ENCODE results near the gene LINC00632. TPM values are rescaled to one million over a fixed set of nuclear protein-coding genes. Genes with fewer than 3 reads are reported as not detected.

LINC00632 gene
- total RNA-seq, 4 donors from 2014 or later = 25.2 to 81.7 (median 63.1) TPM

DNA sequence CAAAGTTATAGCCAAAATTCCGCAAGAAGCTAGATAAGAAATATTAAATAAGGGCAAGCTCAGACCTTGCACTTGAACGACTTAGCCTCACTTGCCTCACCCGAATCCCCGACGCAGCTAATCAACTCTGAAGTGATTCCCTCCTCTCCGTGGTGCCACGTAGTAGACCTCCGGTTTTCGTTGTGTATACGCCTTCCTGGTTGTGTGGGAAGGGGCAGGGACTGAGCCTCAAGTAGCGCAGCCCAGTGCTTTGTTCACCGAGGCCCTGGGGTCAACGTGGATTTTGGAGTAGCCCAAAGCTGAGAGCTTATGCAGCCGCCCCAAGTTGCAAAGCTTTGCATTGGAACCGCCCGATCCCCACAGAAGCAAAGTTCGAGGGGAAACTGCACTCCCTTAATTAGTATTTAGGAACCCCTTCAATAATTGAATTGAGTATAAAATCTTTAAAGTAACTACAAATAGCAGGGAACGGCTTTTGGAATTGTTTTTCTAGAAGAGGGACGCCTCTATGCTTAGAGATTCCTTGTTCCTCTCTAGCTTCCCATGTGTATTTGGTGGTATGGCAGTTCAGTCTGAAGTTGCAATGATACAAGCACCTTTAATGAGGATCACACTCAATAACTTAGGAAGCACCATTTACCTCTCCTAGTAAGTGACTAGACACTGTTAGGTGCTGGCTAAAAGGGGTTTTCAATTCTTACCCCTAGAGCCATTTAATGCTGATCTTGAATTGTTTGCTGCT lies 55.7 kb downstream of the LINC00632 start:
- WGBS, 2 donors = 4 to 30% methylated on average over 17 to 19 of the region's 19 CpGs
- no peak for TF ChIP-seq POLR2A (IDR thresholded peaks at IDR 0.05)
- TF ChIP-seq, protein P1, sequence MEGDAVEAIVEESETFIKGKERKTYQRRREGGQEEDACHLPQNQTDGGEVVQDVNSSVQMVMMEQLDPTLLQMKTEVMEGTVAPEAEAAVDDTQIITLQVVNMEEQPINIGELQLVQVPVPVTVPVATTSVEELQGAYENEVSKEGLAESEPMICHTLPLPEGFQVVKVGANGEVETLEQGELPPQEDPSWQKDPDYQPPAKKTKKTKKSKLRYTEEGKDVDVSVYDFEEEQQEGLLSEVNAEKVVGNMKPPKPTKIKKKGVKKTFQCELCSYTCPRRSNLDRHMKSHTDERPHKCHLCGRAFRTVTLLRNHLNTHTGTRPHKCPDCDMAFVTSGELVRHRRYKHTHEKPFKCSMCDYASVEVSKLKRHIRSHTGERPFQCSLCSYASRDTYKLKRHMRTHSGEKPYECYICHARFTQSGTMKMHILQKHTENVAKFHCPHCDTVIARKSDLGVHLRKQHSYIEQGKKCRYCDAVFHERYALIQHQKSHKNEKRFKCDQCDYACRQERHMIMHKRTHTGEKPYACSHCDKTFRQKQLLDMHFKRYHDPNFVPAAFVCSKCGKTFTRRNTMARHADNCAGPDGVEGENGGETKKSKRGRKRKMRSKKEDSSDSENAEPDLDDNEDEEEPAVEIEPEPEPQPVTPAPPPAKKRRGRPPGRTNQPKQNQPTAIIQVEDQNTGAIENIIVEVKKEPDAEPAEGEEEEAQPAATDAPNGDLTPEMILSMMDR (IDR thresholded peaks at IDR 0.05) = no peak
- no peak overlapping the region for H3K4me3 ChIP-seq (ENCODE audit: low read depth, poor library complexity, severe bottlenecking)
- DNase-seq (ENCODE audit: low spot score in 2 of 2) = no peak
- intact Hi-C loops (cut with DNase I; ENCODE audit: low total_unique reads) = no loop called here

DNA sequence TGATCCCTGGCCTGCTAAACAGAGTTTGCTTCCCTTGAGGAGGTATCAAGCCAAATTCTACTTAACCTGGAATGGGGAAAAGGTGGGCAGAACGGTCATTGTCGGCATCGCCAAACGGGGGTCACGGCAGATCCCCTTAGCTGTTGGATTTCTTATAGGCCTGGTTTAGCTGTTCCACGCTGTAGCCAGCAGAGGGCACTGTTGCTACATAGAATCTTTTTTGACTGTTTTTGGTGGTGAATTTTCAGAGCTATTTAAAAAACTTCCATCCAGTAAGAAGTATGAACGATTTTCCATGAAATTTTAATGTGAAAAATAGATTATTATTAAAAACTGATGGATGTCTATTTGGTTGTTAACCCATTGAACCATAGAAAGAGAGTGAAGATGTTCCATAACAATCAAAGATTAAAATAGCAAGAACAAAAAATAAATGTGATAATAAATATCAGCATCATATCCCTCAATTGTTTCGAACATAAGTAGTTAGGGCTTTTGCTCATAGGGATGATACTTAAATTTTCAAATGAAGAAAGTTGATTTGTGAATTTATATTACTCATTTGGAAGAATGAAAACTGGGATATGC lies 56.6 kb downstream of the LINC00632 start:
- WGBS, 2 donors = 11% methylated on average over 8 of the region's 8 CpGs
- no peak for TF ChIP-seq POLR2A (IDR thresholded peaks at IDR 0.05)
- TF ChIP-seq, protein P1 (IDR thresholded peaks at IDR 0.05) = no peak
- intact Hi-C loops (cut with DNase I; ENCODE audit: low total_unique reads) = no loop called here
- DNase-seq (ENCODE audit: low spot score in 2 of 2) = no peak
- H3K4me3 ChIP-seq (ENCODE audit: low read depth, poor library complexity, severe bottlenecking) = no peak overlapping the region

DNA sequence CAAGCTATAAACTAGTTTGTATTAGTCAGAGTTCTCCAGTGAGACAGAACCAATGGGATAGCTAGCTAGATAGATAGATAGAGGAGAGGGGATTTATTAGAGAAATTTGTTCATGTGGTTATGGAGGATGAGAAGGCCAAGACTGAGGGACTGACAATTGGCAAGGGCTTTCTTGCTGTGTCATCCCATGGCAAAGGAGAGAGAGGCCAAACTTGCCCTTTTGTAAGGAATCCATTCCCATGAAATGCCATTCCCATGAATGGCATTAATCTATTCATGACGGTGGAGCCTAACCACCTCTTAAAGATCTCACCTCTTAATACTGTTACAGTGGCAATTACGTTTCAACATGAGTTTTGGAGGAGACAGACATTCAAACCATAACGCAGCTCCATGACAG lies 58.1 kb downstream of the LINC00632 start:
- 41 to 73% methylated on average over 3 of the region's 3 CpGs for WGBS, 2 donors
- H3K4me3 ChIP-seq (ENCODE audit: low read depth, poor library complexity, severe bottlenecking) = no peak overlapping the region
- intact Hi-C loops (cut with DNase I; ENCODE audit: low total_unique reads) = no loop called here
- TF ChIP-seq, protein P1 (IDR thresholded peaks at IDR 0.05) = no peak
- no peak for TF ChIP-seq POLR2A (IDR thresholded peaks at IDR 0.05)
- DNase-seq (ENCODE audit: low spot score in 2 of 2) = no peak

DNA sequence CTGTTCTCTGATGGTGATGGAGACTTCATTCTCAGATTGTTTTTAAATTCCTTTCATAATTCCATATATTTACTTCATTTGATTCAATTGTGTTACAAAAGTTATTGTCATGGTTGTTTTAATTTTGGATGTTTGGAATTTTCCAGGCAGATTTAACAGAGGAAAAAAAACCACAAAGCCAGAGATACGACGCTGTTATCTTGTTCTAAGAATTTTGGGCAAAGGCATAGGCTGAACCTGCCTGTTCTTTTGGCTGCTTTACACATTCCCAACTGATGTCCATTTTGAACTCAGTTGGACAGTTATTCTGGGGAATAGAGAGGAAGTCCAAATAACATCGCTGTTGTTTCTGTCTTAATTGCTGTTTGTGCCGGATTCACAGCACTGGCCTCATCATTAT lies 65.7 kb downstream of the LINC00632 start:
- no peak for DNase-seq (ENCODE audit: low spot score in 2 of 2)
- TF ChIP-seq, protein P1 (IDR thresholded peaks at IDR 0.05) = no peak
- TF ChIP-seq POLR2A (IDR thresholded peaks at IDR 0.05) = no peak
- intact Hi-C loops (cut with DNase I; ENCODE audit: low total_unique reads) = no loop called here
- WGBS, 2 donors = 89 to 99% methylated on average over 4 of the region's 4 CpGs
- no peak overlapping the region for H3K4me3 ChIP-seq (ENCODE audit: low read depth, poor library complexity, severe bottlenecking)

DNA sequence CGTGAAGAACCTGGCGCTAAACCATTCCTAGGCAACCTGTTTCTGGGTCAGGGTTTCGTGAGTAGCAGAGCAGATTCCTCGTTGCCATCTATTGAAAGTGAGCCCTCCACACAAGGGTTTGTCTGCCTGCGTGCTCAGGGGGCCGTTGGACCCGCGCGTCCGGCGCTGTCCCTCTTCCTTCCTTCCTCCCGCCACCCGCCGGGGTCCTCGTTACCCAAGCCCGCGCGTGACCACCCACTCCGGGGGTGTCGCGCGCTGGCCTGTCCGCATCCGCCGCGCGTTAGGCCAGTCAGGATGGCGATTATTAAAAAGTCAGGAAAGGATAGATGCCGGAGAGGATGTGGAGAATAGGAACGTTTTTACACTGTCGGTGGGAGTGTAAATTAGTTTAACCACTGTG lies 66.8 kb downstream of the LINC00632 start:
- DNase-seq (ENCODE audit: low spot score in 2 of 2) = no peak
- TF ChIP-seq POLR2A (IDR thresholded peaks at IDR 0.05) = no peak
- TF ChIP-seq, protein P1 (IDR thresholded peaks at IDR 0.05) = no peak
- intact Hi-C loops (cut with DNase I; ENCODE audit: low total_unique reads) = no loop called here
- H3K4me3 ChIP-seq (ENCODE audit: low read depth, poor library complexity, severe bottlenecking) = no peak overlapping the region
- WGBS, 2 donors = 90 to 97% methylated on average over 29 to 31 of the region's 31 CpGs

All from lower leg skin (tissue), 4 donors.